Measurements from ENCODE around the gene BOC.

Gene BOC

DNA sequence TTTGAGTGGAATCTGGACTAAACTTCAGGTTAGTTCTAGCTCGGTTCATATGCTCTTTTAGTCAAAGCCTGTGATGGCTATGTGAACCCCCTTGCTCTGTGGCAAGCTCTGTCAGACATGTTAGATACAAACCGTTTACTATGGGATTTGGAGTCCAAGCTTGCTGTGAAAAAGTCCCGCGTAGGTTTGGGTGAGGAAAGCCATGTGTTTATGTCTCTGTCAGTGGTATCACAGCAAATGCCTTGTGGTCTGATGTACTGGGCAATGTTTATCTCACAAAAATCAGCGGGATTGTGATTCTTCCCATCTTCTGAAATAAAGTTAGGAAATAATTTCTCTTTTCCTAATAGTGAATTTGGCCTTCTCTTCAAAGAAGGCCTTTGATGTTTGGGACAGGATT is 5.0 kb downstream of the BOC start:
- DNase-seq (ENCODE audit: low read depth): no peak
- no peak overlapping the region for H3K4me3 ChIP-seq (ENCODE audit: control insufficient read depth, low read depth, low read length)
- TF ChIP-seq, protein P1, sequence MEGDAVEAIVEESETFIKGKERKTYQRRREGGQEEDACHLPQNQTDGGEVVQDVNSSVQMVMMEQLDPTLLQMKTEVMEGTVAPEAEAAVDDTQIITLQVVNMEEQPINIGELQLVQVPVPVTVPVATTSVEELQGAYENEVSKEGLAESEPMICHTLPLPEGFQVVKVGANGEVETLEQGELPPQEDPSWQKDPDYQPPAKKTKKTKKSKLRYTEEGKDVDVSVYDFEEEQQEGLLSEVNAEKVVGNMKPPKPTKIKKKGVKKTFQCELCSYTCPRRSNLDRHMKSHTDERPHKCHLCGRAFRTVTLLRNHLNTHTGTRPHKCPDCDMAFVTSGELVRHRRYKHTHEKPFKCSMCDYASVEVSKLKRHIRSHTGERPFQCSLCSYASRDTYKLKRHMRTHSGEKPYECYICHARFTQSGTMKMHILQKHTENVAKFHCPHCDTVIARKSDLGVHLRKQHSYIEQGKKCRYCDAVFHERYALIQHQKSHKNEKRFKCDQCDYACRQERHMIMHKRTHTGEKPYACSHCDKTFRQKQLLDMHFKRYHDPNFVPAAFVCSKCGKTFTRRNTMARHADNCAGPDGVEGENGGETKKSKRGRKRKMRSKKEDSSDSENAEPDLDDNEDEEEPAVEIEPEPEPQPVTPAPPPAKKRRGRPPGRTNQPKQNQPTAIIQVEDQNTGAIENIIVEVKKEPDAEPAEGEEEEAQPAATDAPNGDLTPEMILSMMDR (conservative IDR thresholded peaks at IDR 0.05; ENCODE audit: control insufficient read depth, insufficient read depth, low read depth, low read length): no peak

GRCh38 chr3:113218011-113218680 is 6.8 kb downstream of the BOC start:
- DNase-seq (ENCODE audit: low read depth): no peak
- TF ChIP-seq, protein P1 (conservative IDR thresholded peaks at IDR 0.05; ENCODE audit: control insufficient read depth, insufficient read depth, low read depth, low read length): no peak
- H3K4me3 ChIP-seq (ENCODE audit: control insufficient read depth, low read depth, low read length): no peak overlapping the region

DNA sequence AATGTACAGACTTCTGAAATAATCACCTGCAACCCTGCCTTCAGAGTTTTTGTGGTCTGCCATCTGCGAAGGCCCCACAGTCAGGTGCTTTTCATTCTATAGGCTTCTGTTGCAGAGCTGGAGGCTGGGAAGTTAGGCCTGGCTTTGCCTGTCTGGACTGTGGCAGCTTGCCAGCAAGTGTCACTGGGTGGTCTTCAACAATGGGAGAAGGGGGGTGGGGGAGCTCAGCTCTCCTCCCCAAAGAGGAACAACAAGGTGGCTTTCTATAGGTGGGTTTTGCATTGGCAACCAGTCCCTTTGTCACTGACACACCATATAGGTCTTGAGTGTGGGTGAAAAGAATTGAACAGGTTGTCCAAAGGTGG is 7.3 kb downstream of the BOC start:
- DNase-seq (ENCODE audit: low read depth): no peak
- TF ChIP-seq, protein P1 (conservative IDR thresholded peaks at IDR 0.05; ENCODE audit: control insufficient read depth, insufficient read depth, low read depth, low read length): no peak
- no peak overlapping the region for H3K4me3 ChIP-seq (ENCODE audit: control insufficient read depth, low read depth, low read length)

DNA sequence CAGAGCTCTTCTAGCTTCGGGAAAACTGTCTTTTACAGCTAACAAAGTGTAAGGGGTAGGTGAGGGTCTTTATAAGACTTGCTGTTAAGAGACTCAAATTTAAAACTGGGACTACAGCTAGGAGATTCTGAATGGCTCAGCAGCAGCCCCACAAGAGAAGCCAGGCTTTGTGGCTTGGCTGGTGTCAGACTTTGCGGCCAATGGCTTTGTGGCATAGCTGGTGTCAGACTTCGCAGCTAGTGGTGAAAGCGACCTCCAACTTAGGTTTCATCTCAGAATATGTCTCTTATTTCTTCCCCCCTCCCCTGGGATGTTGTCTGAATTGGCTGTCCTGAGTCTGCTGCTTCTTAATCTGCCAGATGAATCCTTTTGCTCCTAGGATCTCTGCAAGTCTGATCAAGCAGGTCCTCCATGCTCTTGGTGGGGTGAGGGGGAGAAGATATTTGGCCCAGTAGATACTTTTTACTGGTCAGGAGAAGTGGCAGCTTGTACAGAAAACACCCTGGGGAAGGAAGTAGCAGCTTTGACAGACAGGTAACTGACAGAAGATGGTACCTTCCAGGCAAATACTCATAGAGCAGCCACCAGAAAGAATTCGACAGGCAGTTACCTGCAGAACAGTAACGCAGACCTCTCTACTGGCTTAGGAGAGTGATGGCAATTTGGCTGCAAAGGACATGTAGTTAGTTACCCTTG is 8.4 kb downstream of the BOC start:
- TF ChIP-seq, protein P1 (conservative IDR thresholded peaks at IDR 0.05; ENCODE audit: control insufficient read depth, insufficient read depth, low read depth, low read length): no peak
- no peak for DNase-seq (ENCODE audit: low read depth)
- H3K4me3 ChIP-seq (ENCODE audit: control insufficient read depth, low read depth, low read length): no peak overlapping the region

GRCh38 chr3:113220721-113221120 is 9.4 kb downstream of the BOC start:
- TF ChIP-seq, protein P1 (conservative IDR thresholded peaks at IDR 0.05; ENCODE audit: control insufficient read depth, insufficient read depth, low read depth, low read length): no peak
- no peak overlapping the region for H3K4me3 ChIP-seq (ENCODE audit: control insufficient read depth, low read depth, low read length)
- DNase-seq (ENCODE audit: low read depth): no peak

GRCh38 chr3:113221721-113222257 is 10.4 kb downstream of the BOC start:
- TF ChIP-seq, protein P1 (conservative IDR thresholded peaks at IDR 0.05; ENCODE audit: control insufficient read depth, insufficient read depth, low read depth, low read length): no peak
- H3K4me3 ChIP-seq (ENCODE audit: control insufficient read depth, low read depth, low read length): no peak overlapping the region
- DNase-seq (ENCODE audit: low read depth): no peak

All from fibroblast of mammary gland (primary cell).